AG08396 (cell line): ENCODE measurements around the gene OR2G6.
"Not testable (repeated sequence)": the region's sequence is repeated elsewhere in the genome, so short reads cannot be mapped to it uniquely, and the experiment has no call there.

Source experiments
- DNase-seq: peaks from one replicate; pipeline ENCODE4 v3.0.0; 2012; ENCODE audit warnings: low spot score, mixed read lengths

Gene OR2G6

DNA sequence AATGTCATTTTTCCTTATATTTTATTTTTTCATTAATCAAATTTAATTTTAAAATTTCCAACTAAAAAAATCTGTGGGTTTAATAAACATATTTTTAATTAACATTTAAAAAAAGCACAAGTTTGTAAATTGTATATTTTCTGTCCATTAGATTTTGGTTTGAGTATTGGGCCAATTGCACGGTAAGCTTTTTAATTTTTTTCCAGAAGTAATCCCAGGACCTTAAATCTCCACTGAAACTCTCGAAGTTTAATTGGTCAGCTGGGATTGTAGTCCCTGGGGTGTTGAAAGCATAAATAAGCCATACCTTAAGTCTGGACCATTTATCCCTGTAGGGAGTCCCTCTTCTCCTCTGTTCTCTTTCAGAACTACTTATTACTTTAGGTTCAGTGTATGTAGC is at the start of gene OR2G6:
Gene OR2G6 (plus strand): TSS at position 301 of the 400 bp plus-strand sequence. CDS start 13,574 bp downstream, outside the sequence.
- DNase-seq, result not testable (repeated sequence)

DNA sequence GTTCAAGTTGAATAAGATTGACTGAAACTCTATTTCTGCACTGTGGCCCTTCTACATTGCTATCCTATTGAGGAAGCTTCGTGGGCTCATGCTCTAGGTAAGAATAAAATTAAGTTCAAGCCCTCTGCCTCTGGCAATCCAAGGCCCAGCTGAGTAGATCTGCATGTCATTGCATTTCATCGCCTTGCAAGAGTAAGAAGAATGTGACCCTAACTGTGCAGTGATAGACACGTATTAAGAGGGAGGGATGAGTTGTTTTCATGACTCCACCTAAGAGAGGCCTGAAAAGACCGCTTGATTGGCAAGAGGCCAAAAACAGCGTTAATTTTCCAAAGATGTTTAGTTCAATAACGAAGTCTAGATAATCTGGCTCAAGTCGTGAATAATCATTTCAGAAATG is 48.8 kb upstream of the OR2G6 start:
- not testable (repeated sequence) for DNase-seq

DNA sequence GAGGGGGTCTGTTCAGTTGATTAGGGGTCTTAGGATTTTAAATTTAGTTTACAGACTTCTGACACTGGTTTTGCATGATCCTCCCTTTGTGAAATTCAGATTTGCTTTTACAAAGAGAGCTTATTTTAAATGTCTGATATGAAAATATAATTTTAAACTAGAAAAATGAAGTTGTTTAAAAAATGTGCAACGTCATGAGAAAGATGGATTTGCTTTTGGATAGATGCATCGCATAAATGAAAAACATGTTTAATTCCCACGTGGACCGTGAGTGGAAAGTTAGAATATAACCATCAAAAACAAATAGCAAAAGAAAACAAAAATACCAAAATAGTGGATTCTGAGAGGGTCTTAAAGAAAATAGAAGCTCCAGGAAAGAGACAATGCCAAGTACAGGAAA is 36.7 kb upstream of the OR2G6 start:
- no peak for DNase-seq

DNA sequence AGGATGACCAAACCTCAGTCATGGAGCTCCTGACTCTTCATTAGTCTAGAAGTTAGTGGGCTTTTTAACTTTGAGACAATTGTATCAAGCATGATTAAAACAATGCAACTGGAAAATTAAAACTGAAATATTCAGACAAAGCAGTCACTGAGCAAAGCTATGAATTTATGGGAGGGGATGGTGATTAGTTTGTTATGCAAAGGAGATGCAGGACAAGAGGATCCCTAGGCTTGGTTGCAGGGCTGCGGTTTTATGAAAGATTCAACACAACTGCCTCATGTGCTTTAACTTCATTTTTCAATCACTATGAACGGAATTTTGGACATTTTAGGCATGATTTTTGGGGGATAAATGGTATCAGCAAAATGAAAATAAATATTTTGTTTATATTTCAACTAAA is 35.8 kb upstream of the OR2G6 start:
- DNase-seq, result not testable (repeated sequence)

DNA sequence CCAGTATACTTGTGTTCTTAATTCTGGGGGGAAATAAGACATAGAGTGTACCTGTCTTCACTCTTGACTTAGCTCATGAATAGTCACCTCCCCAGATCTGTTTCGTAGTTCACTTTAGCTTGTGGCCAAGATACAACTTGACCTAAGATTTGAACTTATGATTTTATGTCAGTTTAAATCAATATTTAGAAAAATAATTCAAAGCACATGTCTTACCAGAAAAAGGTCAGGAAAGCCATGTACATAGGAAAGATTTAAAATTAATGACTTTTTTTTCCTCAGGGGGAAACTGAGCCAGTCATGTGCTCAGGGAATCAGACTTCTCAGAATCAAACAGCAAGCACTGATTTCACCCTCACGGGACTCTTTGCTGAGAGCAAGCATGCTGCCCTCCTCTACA is 34.8 kb upstream of the OR2G6 start, which contains the start of gene OR2T3:
Gene OR2T3 (plus strand): TSS at position 301 of the 400 bp plus-strand sequence. CDS start 0 bp downstream, at position 301.
- not testable (repeated sequence) for DNase-seq

DNA sequence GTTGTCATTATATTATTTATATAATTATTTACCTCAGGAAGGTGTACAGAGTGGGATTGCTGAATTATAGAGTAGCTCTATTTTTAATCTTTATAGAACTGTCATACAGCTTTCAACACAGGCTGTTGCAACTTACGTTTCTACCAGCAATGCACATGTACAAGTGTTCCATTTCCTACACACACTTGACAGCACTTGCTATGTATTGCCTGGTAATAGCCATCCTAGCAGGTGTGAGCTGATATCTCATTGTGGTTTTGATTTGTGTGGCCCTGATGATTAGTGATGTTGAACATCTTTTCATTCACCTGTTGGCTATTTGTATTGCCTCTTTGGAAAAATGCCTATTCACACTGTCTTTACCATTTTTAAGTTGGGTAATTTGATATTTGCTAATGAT is 32.2 kb upstream of the OR2G6 start:
- not testable (repeated sequence) for DNase-seq

DNA sequence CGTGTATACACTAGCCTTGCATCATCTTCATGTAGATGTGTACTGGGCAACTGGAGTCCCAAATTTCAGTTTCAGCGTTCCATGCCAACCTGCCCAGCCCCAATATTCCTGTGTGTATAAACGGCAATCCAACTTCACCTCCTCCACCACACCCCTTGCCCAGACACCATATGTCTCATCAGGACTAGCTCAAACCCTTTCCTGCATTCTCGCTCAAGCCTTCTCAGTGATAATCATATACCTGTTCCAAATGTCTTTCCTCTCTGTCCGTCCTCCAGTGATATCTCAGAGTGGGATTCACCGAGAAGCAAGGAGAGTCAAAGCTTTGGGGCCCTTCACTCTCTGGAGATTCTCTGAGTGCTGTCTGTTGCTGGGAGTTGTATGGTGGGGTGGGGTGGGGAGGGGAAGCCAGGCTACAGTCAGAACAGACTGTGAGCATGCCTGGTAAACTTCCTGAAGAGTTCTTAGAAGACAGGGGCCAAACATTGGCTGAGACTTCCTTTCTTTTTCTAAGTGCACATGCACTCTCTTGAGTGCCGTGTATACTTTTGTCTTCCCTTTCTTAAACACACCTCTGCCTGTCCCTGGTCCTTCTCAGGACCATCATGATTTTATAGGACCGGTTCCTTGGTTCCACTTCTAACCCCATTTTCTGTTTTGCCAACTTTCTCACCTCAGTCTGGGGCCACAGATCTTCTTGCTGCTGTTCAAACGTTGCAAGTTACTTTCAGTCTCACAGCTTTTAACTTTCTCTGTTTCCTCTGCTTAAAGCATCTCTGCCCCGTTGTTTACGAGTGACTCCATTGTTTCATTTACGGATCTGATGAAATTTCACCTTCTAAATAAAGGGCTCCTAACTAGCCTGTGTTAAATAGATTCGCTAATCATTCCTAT is 25.9 kb upstream of the OR2G6 start:
- DNase-seq, result not testable (repeated sequence)

DNA sequence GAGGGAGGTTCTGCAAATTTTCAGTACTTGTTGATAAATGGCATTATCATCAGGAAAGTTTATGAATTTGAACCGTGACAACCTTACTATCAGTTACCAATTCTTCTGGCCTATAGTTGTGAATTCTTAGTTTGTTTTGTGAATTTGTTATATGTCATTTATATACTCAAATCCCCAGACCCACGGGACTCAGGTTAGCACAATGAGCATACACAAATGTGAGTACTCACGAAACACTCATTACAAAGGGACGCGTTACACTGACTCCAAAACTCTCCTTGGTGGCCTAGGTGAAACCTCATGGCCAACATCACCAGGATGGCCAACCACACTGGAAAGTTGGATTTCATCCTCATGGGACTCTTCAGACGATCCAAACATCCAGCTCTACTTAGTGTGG is 19.6 kb upstream of the OR2G6 start, which contains the start of gene OR2T5:
Gene OR2T5 (plus strand): TSS at position 301 of the 400 bp plus-strand sequence. CDS start 0 bp downstream, at position 301.
- not testable (repeated sequence) for DNase-seq

DNA sequence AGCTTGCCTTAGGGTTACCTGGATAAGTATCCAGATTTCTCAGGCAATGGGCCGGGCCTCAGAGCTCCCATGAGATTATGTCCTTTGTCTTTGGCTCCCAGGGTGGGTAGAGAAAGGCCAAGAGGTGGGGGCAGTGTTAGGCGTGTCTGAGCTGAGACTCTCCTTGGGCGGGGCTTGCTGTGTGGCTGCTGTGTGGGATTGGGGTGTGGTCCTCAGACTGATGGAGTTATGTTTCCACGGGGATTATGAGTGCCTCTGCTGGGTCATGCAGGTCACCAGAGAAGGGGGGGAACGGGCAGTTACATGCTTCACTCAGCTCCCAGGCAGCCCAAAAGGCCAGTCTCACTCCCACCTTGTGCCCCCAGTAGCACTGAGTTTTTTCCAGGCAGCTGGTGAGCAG is 11.2 kb upstream of the OR2G6 start:
- not testable (repeated sequence) for DNase-seq

DNA sequence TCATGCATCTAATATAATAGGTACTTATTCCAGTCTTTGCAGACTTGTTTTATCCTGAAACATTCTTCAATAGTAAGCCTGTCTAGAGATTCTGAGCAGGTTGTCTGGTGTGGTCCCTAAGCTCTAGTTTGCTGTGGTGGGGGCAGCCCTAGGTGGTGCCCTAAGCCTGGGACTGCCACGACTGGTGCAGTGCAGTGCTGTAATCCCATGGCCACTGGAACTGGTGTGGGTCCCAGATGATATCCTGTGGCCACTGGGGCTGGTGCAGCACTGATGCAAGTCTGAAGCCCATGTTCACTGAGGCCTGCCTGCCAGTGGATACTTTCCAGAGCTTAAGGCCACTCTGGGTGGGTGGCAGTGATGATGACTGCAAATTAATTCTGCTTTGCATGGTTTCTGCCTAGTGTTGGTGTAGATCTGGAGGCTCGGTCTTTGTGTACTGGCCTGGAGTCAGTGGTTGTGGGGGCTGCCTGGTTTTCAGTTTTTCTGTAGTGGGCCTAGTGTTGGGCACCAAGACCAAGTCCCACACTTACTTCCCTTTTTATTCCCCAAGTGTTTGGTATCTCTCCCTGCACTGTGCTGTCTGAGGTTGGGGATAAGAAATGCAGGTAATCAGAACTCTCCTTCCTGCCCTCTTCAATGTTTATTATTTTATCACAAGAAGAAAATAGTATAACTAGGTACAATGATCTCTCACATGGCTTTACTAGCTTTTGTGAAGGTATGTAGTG is 7.4 kb upstream of the OR2G6 start:
- DNase-seq, result not testable (repeated sequence)

DNA sequence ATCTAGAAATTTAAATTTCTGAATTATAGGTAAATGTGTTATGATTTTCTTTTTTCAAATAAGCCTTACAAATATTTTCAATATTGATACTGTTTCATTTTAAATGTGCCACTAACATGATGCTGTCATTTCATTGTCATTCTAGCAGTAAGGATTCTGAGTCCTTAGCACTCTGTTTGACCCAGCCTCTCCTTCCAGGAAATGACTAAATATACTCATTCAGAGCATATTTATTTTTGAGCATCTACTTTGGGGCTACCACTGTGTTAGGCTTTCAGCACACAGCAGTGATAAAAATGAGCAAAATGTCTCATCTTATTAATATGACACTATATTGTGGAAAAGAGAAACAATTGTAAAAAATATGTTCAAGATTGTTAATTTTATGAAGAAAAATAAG is 2.3 kb downstream of the OR2G6 start:
- DNase-seq, result not testable (repeated sequence)

DNA sequence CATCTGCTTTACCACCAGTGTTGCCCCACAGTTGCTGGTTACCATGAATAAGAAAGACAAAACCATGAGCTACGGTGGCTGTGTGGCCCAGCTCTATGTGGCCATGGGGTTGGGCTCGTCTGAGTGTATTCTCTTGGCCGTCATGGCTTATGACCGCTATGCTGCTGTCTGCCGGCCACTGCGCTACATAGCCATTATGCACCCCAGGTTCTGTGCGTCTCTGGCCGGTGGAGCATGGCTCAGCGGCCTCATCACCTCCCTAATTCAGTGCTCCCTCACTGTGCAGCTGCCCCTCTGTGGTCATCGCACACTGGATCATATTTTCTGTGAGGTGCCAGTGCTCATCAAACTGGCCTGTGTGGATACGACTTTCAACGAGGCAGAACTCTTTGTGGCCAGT is 14.0 kb downstream of the OR2G6 start:
- no peak for DNase-seq

DNA sequence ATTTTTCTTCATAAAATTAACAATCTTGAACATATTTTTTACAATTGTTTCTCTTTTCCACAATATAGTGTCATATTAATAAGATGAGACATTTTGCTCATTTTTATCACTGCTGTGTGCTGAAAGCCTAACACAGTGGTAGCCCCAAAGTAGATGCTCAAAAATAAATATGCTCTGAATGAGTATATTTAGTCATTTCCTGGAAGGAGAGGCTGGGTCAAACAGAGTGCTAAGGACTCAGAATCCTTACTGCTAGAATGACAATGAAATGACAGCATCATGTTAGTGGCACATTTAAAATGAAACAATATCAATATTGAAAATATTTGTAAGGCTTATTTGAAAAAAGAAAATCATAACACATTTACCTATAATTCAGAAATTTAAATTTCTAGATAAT is 29.6 kb downstream of the OR2G6 start:
- DNase-seq, result not testable (repeated sequence)

DNA sequence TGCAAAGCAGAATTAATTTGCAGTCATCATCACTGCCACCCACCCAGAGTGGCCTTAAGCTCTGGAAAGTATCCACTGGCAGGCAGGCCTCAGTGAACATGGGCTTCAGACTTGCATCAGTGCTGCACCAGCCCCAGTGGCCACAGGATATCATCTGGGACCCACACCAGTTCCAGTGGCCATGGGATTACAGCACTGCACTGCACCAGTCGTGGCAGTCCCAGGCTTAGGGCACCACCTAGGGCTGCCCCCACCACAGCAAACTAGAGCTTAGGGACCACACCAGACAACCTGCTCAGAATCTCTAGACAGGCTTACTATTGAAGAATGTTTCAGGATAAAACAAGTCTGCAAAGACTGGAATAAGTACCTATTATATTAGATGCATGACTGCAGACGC is 39.5 kb downstream of the OR2G6 start:
- not testable (repeated sequence) for DNase-seq

DNA sequence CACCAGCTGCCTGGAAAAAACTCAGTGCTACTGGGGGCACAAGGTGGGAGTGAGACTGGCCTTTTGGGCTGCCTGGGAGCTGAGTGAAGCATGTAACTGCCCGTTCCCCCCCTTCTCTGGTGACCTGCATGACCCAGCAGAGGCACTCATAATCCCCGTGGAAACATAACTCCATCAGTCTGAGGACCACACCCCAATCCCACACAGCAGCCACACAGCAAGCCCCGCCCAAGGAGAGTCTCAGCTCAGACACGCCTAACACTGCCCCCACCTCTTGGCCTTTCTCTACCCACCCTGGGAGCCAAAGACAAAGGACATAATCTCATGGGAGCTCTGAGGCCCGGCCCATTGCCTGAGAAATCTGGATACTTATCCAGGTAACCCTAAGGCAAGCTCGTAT is 43.2 kb downstream of the OR2G6 start:
- DNase-seq, result not testable (repeated sequence)

DNA sequence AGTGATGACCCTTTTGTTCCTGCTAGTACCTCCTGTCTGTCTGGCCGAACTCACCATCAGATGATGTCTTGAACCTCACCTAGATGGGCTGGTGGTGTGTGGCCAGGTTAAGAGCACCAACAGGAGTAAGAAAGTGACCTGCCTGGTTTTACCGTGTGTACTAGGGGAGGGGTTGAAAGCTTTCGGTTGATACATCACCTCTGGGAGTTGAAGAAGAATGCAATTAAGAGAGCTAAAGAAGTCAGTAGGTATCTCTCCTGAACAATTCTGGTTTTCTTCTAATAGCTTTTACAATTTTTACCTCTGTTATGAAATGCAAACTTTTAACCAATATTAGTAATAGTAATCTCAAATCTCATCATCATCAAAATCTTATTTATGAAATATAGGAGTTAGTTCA is 54.8 kb downstream of the OR2G6 start, which contains the start of gene OR2T29:
Gene OR2T29 (minus strand): TSS at position 101 of the 400 bp plus-strand sequence. CDS start 3,281 bp downstream, outside the sequence.
- DNase-seq, result not testable (repeated sequence)

DNA sequence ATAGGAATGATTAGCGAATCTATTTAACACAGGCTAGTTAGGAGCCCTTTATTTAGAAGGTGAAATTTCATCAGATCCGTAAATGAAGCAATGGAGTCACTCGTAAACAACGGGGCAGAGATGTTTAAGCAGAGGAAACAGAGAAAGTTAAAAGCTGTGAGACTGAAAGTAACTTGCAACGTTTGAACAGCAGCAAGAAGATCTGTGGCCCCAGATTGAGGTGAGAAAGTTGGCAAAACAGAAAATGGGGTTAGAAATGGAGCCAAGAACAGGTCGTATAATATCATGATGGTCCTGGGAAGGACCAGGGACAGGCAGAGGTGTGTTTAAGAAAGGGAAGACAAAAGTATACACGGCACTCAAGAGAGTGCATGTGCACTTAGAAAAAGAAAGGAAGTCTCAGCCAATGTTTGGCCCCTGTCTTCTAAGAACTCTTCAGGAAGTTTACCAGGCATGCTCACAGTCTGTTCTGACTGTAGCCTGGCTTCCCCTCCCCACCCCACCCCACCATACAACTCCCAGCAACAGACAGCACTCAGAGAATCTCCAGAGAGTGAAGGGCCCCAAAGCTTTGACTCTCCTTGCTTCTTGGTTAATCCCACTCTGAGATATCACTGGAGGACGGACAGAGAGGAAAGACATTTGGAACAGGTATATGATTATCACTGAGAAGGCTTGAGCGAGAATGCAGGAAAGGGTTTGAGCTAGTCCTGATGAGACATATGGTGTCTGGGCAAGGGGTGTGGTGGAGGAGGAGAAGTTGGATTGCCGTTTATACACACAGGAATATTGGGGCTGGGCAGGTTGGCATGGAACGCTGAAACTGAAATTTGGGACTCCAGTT is 57.9 kb downstream of the OR2G6 start:
- DNase-seq, result not testable (repeated sequence)

DNA sequence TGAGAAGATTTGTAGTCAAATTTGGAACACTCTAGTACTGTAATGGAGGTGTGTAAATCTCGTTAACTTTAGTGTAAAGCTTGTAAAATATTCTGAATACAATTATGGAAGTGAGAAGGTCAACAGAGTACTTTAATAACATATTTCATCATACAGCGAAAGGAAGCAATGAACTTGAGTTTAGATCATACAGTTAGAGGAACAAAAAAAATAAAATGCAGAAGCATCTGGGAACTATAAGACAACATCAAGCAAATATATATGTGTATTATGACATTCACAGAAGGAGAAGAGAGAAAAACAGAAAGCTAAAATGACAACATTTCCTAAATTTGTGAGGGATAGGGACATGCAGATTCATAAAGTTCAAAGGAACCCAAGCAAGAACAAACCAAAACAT is 61.2 kb downstream of the OR2G6 start:
- not testable (repeated sequence) for DNase-seq

DNA sequence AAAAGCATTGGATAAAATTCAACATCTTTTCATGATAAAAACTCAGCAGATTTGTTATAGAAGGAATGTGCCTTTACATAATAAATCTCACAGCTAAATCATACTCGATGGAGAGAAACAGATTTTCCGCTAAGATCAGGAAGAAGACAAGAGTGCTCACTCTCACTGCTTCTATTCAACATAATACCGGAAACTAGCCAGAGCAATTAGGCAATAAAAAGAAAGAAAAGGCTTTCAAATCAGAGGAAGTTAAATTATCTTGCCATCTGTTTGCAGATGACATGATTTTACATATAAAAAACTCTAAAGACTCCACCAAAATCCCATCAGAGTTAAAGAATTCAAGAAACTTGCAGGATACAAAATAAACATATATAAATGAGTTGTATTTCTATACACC is 62.9 kb downstream of the OR2G6 start:
- not testable (repeated sequence) for DNase-seq

DNA sequence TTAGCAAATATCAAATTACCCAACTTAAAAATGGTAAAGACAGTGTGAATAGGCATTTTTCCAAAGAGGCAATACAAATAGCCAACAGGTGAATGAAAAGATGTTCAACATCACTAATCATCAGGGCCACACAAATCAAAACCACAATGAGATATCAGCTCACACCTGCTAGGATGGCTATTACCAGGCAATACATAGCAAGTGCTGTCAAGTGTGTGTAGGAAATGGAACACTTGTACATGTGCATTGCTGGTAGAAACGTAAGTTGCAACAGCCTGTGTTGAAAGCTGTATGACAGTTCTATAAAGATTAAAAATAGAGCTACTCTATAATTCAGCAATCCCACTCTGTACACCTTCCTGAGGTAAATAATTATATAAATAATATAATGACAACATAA is 64.2 kb downstream of the OR2G6 start:
- not testable (repeated sequence) for DNase-seq

DNA sequence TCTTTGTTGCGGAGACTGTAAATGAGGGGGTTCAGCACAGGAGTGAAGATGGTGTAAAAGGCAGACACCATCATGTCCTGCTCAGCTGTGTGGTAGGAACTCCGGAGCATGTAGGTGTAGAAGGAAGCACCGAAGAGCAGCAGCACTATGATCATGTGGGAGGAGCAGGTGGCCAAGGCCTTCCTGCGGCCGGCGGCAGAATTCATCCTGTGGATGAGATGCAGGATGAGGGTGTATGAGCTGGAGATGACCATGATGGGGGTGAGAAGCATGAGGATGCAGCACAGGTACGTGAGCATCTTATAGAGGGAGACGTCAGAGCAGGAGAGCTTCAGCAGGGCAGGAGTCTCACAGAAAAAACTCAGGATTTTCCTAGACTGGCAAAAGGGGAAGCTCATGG is 66.0 kb downstream of the OR2G6 start:
- not testable (repeated sequence) for DNase-seq

DNA sequence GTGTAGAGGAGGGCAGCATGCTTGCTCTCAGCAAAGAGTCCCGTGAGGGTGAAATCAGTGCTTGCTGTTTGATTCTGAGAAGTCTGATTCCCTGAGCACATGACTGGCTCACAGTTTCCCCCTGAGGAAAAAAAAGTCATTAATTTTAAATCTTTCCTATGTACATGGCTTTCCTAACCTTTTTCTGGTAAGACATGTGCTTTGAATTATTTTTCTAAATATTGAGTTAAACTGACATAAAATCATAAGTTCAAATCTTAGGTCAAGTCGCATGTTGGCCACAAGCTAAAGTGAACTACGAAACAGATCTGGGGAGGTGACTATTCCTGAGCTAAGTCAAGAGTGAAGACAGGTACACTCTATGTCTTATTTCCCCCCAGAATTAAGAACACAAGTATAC is 66.8 kb downstream of the OR2G6 start, which contains the start of gene OR2T34:
Gene OR2T34 (minus strand): TSS at position 101 of the 400 bp plus-strand sequence. CDS start 0 bp downstream, at position 101.
- not testable (repeated sequence) for DNase-seq
